Fibroblast of the conjunctiva (primary cell): ENCODE data around the gene SLC25A18.

Experiments used
- DNase-seq: peaks from one replicate; pipeline ENCODE4 v3.0.0-alpha.2; 2010; ENCODE audit warnings: low read depth

Gene SLC25A18

GRCh38 chr22:17570851-17571631, 7.7 kb downstream of the SLC25A18 start:
- peak; percentile 27 for DNase-seq

GRCh38 chr22:17575151-17575550, 11.9 kb downstream of the SLC25A18 start:
- DNase-seq: no peak

- no peak for DNase-seq
Observed at GRCh38 chr22:17575681-17576080, 12.4 kb downstream of the SLC25A18 start.

GRCh38 chr22:17576470-17576869, 13.2 kb downstream of the SLC25A18 start:
- peak; percentile 39 for DNase-seq

- no peak for DNase-seq
Observed at GRCh38 chr22:17578136-17578754, 14.9 kb downstream of the SLC25A18 start.

GRCh38 chr22:17579535-17579981, 16.3 kb downstream of the SLC25A18 start:
- DNase-seq: no peak

GRCh38 chr22:17580441-17581031, 17.2 kb downstream of the SLC25A18 start:
- no peak for DNase-seq

GRCh38 chr22:17581056-17581455, 17.8 kb downstream of the SLC25A18 start:
- no peak for DNase-seq

- DNase-seq: no peak
Observed at GRCh38 chr22:17581631-17582030, 18.3 kb downstream of the SLC25A18 start.

- no peak for DNase-seq
Observed at GRCh38 chr22:17583151-17583550, 19.9 kb downstream of the SLC25A18 start.

- no peak for DNase-seq
Observed at GRCh38 chr22:17586831-17587440, 23.6 kb downstream of the SLC25A18 start.

- DNase-seq: no peak
Observed at GRCh38 chr22:17587629-17588028, 24.3 kb downstream of the SLC25A18 start.

- DNase-seq: no peak
Observed at GRCh38 chr22:17588606-17589005, 25.3 kb downstream of the SLC25A18 start.

GRCh38 chr22:17589810-17590375, 26.6 kb downstream of the SLC25A18 start:
- no peak for DNase-seq

- no peak for DNase-seq
Observed at GRCh38 chr22:17590586-17590985, 27.3 kb downstream of the SLC25A18 start.

- DNase-seq: no peak
Observed at GRCh38 chr22:17592201-17592600, 28.9 kb downstream of the SLC25A18 start.

GRCh38 chr22:17596226-17596625, 32.9 kb downstream of the SLC25A18 start:
- DNase-seq: no peak

GRCh38 chr22:17597217-17597616, 33.9 kb downstream of the SLC25A18 start:
- DNase-seq: no peak

- DNase-seq: no peak
Observed at GRCh38 chr22:17598318-17598717, 35.0 kb downstream of the SLC25A18 start.

- no peak for DNase-seq
Observed at GRCh38 chr22:17601031-17601430, 37.7 kb downstream of the SLC25A18 start.

GRCh38 chr22:17603668-17604067, 40.4 kb downstream of the SLC25A18 start:
- DNase-seq: no peak

- peak; percentile 4 for DNase-seq
Observed at GRCh38 chr22:17606496-17606895, 43.2 kb downstream of the SLC25A18 start.
